ENCODE measurements around the gene GRID1.

Gene GRID1

DNA sequence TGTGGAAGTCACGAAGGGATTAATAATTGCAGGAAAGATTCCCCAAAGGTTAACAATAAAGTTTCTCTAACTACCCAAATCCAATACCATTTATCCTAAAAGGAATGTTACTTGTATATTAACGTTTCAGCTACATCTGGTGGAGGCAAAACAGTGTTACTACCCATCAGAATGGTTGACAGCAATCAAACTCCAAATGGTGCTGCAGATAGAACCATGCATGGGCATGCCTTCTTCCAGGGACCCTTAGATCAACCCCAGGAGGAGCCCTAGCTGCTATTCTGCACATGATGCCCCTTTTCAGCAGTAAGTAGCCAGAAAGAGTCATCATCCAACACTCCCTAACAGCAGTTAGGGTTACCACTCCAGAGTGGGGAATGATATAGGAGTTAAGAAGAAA lies 336.3 kb downstream of the GRID1 start:
- H3K4me3 ChIP-seq (replicated peaks; ENCODE audit: low read depth, low read length), result no peak overlapping the region
- TF ChIP-seq, protein P1, sequence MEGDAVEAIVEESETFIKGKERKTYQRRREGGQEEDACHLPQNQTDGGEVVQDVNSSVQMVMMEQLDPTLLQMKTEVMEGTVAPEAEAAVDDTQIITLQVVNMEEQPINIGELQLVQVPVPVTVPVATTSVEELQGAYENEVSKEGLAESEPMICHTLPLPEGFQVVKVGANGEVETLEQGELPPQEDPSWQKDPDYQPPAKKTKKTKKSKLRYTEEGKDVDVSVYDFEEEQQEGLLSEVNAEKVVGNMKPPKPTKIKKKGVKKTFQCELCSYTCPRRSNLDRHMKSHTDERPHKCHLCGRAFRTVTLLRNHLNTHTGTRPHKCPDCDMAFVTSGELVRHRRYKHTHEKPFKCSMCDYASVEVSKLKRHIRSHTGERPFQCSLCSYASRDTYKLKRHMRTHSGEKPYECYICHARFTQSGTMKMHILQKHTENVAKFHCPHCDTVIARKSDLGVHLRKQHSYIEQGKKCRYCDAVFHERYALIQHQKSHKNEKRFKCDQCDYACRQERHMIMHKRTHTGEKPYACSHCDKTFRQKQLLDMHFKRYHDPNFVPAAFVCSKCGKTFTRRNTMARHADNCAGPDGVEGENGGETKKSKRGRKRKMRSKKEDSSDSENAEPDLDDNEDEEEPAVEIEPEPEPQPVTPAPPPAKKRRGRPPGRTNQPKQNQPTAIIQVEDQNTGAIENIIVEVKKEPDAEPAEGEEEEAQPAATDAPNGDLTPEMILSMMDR (IDR thresholded peaks at IDR 0.05; ENCODE audit: low read length, missing control alignments), result no peak
- DNase-seq (ENCODE audit: low read depth), result no peak

DNA sequence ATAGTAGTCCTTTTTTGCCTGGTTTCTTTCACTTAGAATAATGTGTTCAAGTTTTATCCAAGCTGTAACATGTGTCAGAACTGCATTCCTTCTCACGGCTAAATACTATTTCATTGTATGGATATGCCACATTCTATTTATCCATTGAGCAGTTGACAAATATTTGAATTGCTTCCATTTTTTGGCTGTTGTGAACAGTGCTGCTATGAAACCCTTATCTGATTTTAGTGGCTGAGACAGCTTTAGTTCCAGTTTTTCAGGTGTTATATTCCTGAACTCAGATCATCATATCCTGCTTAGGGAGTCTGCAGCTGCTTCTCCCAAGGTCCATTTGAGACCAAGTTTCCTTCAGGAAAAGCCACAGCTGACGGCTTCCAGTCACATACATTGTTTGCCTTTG lies 339.2 kb downstream of the GRID1 start:
- TF ChIP-seq, protein P1 (IDR thresholded peaks at IDR 0.05; ENCODE audit: low read length, missing control alignments), result no peak
- H3K4me3 ChIP-seq (replicated peaks; ENCODE audit: low read depth, low read length), result no peak overlapping the region
- DNase-seq (ENCODE audit: low read depth), result no peak

DNA sequence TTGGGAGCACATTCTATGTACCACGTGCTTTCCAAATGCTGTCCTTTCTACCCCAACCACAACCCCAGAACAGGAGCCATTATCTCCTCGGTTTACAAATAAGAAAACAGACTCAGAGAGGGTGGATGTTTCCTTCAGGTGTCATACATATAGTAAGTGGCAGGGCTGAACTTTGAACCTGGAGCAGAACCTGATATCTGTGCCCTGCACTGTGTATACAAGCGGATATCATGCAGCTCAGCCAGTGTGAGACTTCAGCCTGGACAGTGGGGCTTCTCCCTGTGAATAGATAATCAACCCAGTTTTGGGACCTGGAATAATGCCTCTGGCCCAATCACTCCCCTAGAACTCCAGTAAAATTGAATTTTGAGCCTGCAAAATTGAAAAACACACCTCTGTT lies 341.1 kb downstream of the GRID1 start:
- TF ChIP-seq, protein P1 (IDR thresholded peaks at IDR 0.05; ENCODE audit: low read length, missing control alignments), result no peak
- no peak for DNase-seq (ENCODE audit: low read depth)
- H3K4me3 ChIP-seq (replicated peaks; ENCODE audit: low read depth, low read length), result no peak overlapping the region

DNA sequence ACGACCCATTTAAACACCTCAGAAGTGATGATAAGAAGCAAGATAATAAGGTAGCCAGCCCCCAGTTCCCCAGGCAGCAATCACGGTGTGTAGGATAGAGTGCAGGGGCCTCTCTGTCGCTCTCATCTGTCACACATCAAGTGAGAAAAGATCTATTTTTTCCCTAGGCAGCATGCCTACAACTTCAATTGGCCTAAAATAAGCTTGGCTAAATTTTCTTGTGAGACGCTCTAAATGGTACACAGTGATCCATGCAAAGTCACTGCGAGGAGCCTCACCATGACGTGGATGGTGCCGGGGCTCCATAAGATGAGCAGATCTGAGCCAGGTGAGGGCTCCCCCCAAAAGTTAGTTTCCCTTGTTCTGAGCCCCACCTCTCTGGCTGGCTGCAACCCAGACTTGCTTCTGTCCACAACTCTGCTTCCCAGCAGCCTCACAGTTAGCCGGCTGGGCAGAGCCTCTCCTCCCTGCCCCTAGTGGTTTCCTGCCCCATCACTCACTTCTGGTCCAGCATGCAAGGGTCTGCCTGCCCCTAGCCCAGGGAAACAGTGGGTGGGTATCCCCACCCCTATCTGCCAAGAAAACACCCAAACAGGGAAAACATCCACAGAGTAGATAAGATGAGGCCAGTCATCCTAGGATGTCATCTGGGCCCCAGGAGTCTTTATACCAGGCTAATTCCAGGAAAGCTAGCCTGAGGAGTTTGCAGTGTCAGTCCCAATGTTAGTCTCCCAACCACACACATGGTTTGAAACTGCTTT lies 342.1 kb downstream of the GRID1 start:
- no peak for DNase-seq (ENCODE audit: low read depth)

DNA sequence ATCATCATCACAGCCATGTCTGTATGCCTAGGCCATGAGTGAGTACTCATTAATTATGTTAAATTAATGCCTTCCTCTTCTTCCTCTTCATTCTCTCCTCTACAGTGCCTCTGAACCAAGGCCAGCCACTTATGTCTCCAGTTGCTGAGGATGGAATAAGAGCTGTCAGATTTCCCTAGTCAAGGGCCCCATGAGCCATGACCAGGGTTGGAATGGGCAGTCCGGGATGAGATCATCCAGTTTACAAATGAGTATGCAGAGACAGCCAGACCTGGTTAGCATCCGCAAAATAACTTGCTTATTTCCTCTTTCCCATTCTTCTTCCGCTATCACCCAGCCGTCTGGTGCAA lies 342.7 kb downstream of the GRID1 start:
- no peak for DNase-seq (ENCODE audit: low read depth)
- TF ChIP-seq, protein P1 (IDR thresholded peaks at IDR 0.05; ENCODE audit: low read length, missing control alignments), result no peak
- H3K4me3 ChIP-seq (replicated peaks; ENCODE audit: low read depth, low read length), result no peak overlapping the region

More for the DNA sequence above, 342.1 kb downstream of the GRID1 start:
- TF ChIP-seq, protein P1 (IDR thresholded peaks at IDR 0.05; ENCODE audit: low read length, missing control alignments), result no peak
- H3K4me3 ChIP-seq (replicated peaks; ENCODE audit: low read depth, low read length), result no peak overlapping the region

DNA sequence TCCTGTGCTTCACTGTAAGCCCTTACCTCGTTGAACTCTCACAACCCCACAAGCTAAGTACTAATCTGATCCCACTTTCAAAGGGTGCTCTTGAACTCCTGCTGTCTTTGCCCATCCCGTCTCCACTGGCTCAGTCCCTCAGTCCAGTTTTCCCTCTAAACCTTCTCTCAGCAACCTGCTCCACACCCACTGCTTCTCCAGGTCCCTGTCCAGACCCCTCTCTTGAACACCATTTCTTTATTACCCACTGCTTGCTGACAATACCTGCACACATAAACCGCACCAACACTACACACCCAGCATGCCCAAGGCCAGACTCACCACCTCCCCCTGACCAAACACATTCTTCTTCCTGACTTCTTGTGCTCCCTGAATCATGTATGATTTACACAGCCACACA lies 343.3 kb downstream of the GRID1 start:
- H3K4me3 ChIP-seq (replicated peaks; ENCODE audit: low read depth, low read length), result no peak overlapping the region
- DNase-seq (ENCODE audit: low read depth), result no peak
- TF ChIP-seq, protein P1 (IDR thresholded peaks at IDR 0.05; ENCODE audit: low read length, missing control alignments), result no peak

DNA sequence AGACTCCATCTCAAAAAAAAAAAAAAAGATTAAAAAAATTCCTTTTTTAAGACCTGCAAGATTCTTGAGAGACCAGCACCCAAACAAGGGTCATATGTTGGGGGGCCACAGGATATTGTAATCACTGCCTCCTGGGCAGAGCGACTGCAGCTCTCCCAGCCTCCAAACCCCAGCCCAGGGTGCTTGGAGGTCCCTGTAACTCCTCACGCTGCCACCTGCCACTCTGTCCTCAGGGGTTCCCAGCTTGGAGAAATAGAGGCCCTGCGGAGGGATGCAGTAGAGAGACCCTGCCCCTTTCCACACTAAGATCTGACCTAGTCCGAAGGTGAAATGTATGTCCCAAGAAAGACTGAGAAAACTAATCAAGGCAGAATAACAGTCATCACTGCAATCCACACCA lies 343.7 kb downstream of the GRID1 start:
- H3K4me3 ChIP-seq (replicated peaks; ENCODE audit: low read depth, low read length), result no peak overlapping the region
- TF ChIP-seq, protein P1 (IDR thresholded peaks at IDR 0.05; ENCODE audit: low read length, missing control alignments), result no peak
- no peak for DNase-seq (ENCODE audit: low read depth)

Measured in fibroblast of pulmonary artery (primary cell).